HEK293 (cell line): ENCODE results near the gene MAML3.

Source experiments
- CTCF ChIA-PET: fragments of 350-600 bp; formaldehyde crosslinking; extraction: SDS; loops from one replicate; lab custom pipeline; 2021; ENCODE audit warnings: antibody characterized with exemption; lab: Yijun Ruan, JAX
- POLR2A ChIA-PET: fragments of 300-600 bp; formaldehyde crosslinking; extraction: SDS; loops from one replicate; lab custom pipeline; 2020; ENCODE audit warnings: antibody characterized with exemption, inconsistent platforms; lab: Yijun Ruan, JAX
- H3K27ac ChIP-seq: fragments of 200-500 bp; sonication (Bioruptor generic); 2 replicates; pipeline ENCODE4 v1.5.1; 2014; ENCODE audit warnings: low read depth, low read length, control low read depth, inconsistent platforms; ENCODE audit errors: extremely low read depth
- H3K36me3 ChIP-seq, 2 experiments: fragments of 200-500 bp in 1 of 2; sonication (Bioruptor generic) in 1 of 2; 1 replicate in 1 of 2; 2 replicates in 1 of 2; pipeline ENCODE4 v1.5.1; 2014 to 2017; ENCODE audit warnings: inconsistent platforms in 2 of 2, low read length in 2 of 2; ENCODE audit not compliant: control insufficient read depth in 2 of 2, insufficient read depth in 1 of 2
- H3K4me1 ChIP-seq: fragments of 200-500 bp; sonication (Bioruptor generic); 2 replicates; pipeline ENCODE4 v1.5.1; 2014; ENCODE audit warnings: mild to moderate bottlenecking, low read length, inconsistent platforms; ENCODE audit not compliant: control insufficient read depth, insufficient read depth
- H3K4me3 ChIP-seq: 2 replicates; pipeline ENCODE4 v1.5.1; 2011; ENCODE audit warnings: low read depth, mild to moderate bottlenecking, control low read depth, low read length, moderate library complexity
- H3K9me3 ChIP-seq: fragments of 200-500 bp; sonication (Bioruptor generic); 2 replicates; pipeline ENCODE4 v1.5.1; 2014; ENCODE audit warnings: low read depth, low read length, inconsistent platforms; ENCODE audit not compliant: control insufficient read depth, insufficient read depth
- EGR2 ChIP-seq: fragments of 450-650 bp; formaldehyde crosslinking; IDR thresholded peaks from 2 replicates; pipeline ENCODE4 v1.5.1; 2016; ENCODE audit warnings: low read depth, missing biosample characterization, missing genetic modification characterization
- GLI4 ChIP-seq: fragments of 450-650 bp; formaldehyde crosslinking; IDR thresholded peaks from 2 replicates; pipeline ENCODE4 v1.5.1; 2016; ENCODE audit warnings: missing biosample characterization, missing genetic modification characterization
- MEIS1 ChIP-seq: sonication (generic); formaldehyde crosslinking; IDR thresholded peaks from 2 replicates; pipeline ENCODE4 v1.8.1; 2022; ENCODE audit warnings: missing genetic modification reagents, mild to moderate bottlenecking, borderline replicate concordance
- OSR2 ChIP-seq: fragments of 450-650 bp; formaldehyde crosslinking; IDR thresholded peaks from 2 replicates; pipeline ENCODE4 v1.5.1; 2016; ENCODE audit warnings: missing biosample characterization, missing genetic modification characterization
- SCRT2 ChIP-seq: fragments of 450-650 bp; formaldehyde crosslinking; IDR thresholded peaks from 2 replicates; pipeline ENCODE4 v1.5.1; 2016; ENCODE audit warnings: missing biosample characterization, missing genetic modification characterization
- WT1 ChIP-seq: fragments of 450-650 bp; formaldehyde crosslinking; IDR thresholded peaks from 2 replicates; pipeline ENCODE4 v1.5.1; 2016; ENCODE audit warnings: missing biosample characterization, missing genetic modification characterization
- ZBTB17 ChIP-seq: fragments of 450-650 bp; formaldehyde crosslinking; IDR thresholded peaks from 2 replicates; pipeline ENCODE4 v1.5.1; 2016; ENCODE audit warnings: missing biosample characterization, missing genetic modification characterization
- ZFHX2 ChIP-seq: fragments of 450-650 bp; formaldehyde crosslinking; conservative IDR thresholded peaks from 2 replicates; pipeline ENCODE4 v1.5.1; 2016; ENCODE audit warnings: missing biosample characterization, missing genetic modification characterization
- ZFP69B ChIP-seq: fragments of 450-650 bp; formaldehyde crosslinking; IDR thresholded peaks from 2 replicates; pipeline ENCODE4 v1.5.1; 2016; ENCODE audit warnings: missing biosample characterization, missing genetic modification characterization
- ZNF175 ChIP-seq: fragments of 450-650 bp; formaldehyde crosslinking; IDR thresholded peaks from 2 replicates; pipeline ENCODE4 v1.5.1; 2016; ENCODE audit warnings: missing biosample characterization, missing genetic modification characterization
- ZNF19 ChIP-seq: fragments of 450-650 bp; formaldehyde crosslinking; IDR thresholded peaks from 2 replicates; pipeline ENCODE4; 2016; ENCODE audit warnings: missing biosample characterization, missing genetic modification characterization, low read depth
- ZNF23 ChIP-seq: fragments of 450-650 bp; formaldehyde crosslinking; IDR thresholded peaks from 2 replicates; pipeline ENCODE4 v1.5.1; 2016; ENCODE audit warnings: missing biosample characterization, missing genetic modification characterization, borderline replicate concordance
- ZNF24 ChIP-seq: fragments of 450-650 bp; formaldehyde crosslinking; IDR thresholded peaks from 2 replicates; pipeline ENCODE4 v1.5.1; 2016; ENCODE audit warnings: missing biosample characterization, missing genetic modification characterization
- ZNF302 ChIP-seq: fragments of 450-650 bp; formaldehyde crosslinking; IDR thresholded peaks from 2 replicates; pipeline ENCODE4 v1.5.1; 2016; ENCODE audit warnings: missing biosample characterization, missing genetic modification characterization, low read depth
- ZNF335 ChIP-seq: fragments of 450-650 bp; formaldehyde crosslinking; conservative IDR thresholded peaks from 2 replicates; pipeline ENCODE4 v1.5.1; 2016; ENCODE audit warnings: missing biosample characterization, missing genetic modification characterization
- ZNF548 ChIP-seq: fragments of 450-650 bp; formaldehyde crosslinking; IDR thresholded peaks from 2 replicates; pipeline ENCODE4 v1.5.1; 2016; ENCODE audit warnings: missing biosample characterization, missing genetic modification characterization
- ZNF558 ChIP-seq: fragments of 450-650 bp; formaldehyde crosslinking; IDR thresholded peaks from 2 replicates; pipeline ENCODE4 v1.5.1; 2016; ENCODE audit warnings: missing biosample characterization, missing genetic modification characterization
- ZNF600 ChIP-seq: fragments of 450-650 bp; formaldehyde crosslinking; IDR thresholded peaks from 2 replicates; pipeline ENCODE4 v1.5.1; 2016; ENCODE audit warnings: missing biosample characterization, missing genetic modification characterization
- ZNF660 ChIP-seq: fragments of 450-650 bp; IDR thresholded peaks from 2 replicates; pipeline ENCODE4 v1.5.1; 2018; ENCODE audit warnings: missing biosample characterization, mild to moderate bottlenecking, missing genetic modification characterization
- ZNF677 ChIP-seq: fragments of 450-650 bp; IDR thresholded peaks from 2 replicates; pipeline ENCODE4 v1.5.0; 2018; ENCODE audit warnings: missing biosample characterization, mild to moderate bottlenecking, missing genetic modification characterization, moderate library complexity
- ZNF777 ChIP-seq: fragments of 450-650 bp; formaldehyde crosslinking; IDR thresholded peaks from 2 replicates; pipeline ENCODE4 v1.5.1; 2017; ENCODE audit warnings: missing biosample characterization, missing genetic modification characterization, borderline replicate concordance
- ZNF843 ChIP-seq: fragments of 450-650 bp; formaldehyde crosslinking; IDR thresholded peaks from 2 replicates; pipeline ENCODE4 v1.5.1; 2016; ENCODE audit warnings: missing biosample characterization, missing genetic modification characterization
- TF ChIP-seq, protein P1 (sequence below): fragments of 450-650 bp; formaldehyde crosslinking; IDR thresholded peaks from 2 replicates; pipeline ENCODE4 v1.5.1; 2016; ENCODE audit warnings: missing biosample characterization, missing genetic modification characterization
- TF ChIP-seq, protein P2 (sequence below): fragments of 450-650 bp; formaldehyde crosslinking; IDR thresholded peaks from 2 replicates; pipeline ENCODE4 v1.5.1; 2016; ENCODE audit warnings: missing biosample characterization, missing genetic modification characterization
- TF ChIP-seq, protein P3 (sequence below): fragments of 450-650 bp; formaldehyde crosslinking; IDR thresholded peaks from 2 replicates; pipeline ENCODE4 v1.5.1; 2017; ENCODE audit warnings: missing biosample characterization, missing genetic modification characterization

Gene MAML3

DNA sequence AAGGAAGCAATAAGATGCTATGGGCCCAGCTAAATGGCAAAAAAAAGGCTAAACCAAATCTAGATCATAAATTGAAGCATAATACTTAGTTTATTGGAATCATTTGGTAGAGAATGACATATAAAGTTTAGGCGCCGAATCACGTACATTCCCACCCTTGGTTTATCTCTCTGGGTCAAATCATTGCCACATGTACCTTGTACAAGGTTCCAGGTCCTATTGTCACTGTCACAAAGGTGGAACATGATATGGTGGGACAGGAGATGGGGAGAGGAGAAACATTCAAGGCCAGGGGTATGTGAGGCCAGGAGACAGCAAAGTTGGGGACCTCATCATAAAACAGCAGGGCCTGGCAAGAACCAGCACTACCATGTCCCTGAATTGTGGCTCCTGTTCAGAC lies 13.4 kb downstream of the MAML3 start (continued):
- TF ChIP-seq ZNF660 (tag by site-specific recombination) (no peak), ZNF175 (tag by site-specific recombination) (no peak), GLI4 (tag by site-specific recombination) (no peak)
- TF ChIP-seq, protein P1, sequence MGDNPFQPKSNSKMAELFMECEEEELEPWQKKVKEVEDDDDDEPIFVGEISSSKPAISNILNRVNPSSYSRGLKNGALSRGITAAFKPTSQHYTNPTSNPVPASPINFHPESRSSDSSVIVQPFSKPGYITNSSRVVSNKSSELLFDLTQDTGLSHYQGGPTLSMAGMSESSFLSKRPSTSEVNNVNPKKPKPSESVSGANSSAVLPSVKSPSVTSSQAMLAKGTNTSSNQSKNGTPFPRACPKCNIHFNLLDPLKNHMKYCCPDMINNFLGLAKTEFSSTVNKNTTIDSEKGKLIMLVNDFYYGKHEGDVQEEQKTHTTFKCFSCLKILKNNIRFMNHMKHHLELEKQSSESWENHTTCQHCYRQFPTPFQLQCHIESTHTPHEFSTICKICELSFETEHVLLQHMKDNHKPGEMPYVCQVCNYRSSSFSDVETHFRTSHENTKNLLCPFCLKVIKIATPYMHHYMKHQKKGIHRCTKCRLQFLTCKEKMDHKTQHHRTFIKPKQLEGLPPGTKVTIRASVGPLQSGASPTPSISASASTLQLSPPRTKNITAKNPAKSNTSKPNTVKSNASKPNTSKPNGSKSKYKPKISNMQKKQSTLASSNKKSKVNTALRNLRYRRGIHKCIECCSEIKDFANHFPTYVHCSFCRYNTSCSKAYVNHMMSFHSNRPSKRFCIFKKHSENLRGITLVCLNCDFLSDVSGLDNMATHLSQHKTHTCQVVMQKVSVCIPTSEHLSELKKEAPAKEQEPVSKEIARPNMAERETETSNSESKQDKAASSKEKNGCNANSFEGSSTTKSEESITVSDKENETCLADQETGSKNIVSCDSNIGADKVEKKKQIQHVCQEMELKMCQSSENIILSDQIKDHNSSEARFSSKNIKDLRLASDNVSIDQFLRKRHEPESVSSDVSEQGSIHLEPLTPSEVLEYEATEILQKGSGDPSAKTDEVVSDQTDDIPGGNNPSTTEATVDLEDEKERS (tag by site-specific recombination): no peak

DNA sequence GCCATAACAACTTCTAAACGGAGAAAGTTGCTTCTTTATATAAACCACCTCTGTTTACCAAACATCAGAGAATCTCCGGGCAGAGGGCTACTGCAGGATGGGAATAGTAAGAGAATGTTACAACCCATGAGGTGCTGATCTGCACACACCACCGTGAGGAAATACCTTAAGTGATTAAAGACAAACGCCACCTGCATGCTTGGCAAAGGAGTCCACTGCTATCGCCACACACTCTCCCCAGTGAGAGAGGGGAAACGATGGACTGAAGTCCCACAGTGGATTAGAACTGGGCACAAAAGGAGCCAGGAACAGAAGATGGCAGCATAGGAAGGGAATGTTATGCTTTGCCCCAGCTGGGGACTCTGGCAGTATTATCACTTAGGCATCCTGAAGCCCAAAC lies 15.6 kb downstream of the MAML3 start:
- Histone ChIP-seq H3K9me3 (no peaks in the 10 kb centered on the region), H3K4me1 (0 out of 2 replicates have a peak, but pooled peaks cover 10% of the 10 kb centered on the region), H3K36me3 (no peaks in the 10 kb centered on the region), H3K4me3 (no peak overlapping the region), H3K27ac (no peak overlapping the region)
- ChIA-PET POLR2A (no interaction called here), CTCF (no interaction called here)
- TF ChIP-seq ZNF600 (tag by site-specific recombination): peak; percentile 59; the same call in 1 of the 2 replicates
- TF ChIP-seq ZNF23 (tag by site-specific recombination): no peak
- TF ChIP-seq ZNF19 (tag by site-specific recombination): no peak
- no peak for TF ChIP-seq ZNF302 (tag by site-specific recombination)
- TF ChIP-seq MEIS1 (CRISPR knock-in tag): no peak
- TF ChIP-seq, all 188 proteins: peak for 1

DNA sequence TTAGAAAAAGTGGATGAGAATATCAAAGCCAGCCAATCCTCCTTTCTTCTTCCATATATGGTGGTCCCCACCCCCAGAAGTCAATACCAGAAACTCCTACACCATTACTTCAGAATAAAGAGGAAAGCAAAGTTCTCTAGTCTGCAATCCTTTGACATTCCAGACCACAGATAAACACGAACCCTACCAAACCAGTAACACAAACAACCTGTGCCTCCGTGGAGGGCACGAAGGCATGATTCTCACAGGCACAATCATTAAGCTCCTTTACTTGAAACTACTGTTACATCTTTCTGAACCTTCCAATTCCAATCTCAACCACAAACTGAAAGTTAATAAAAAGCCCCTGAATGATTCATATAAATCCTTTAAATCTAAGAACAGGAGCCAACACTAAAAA lies 16.3 kb downstream of the MAML3 start:
- ChIA-PET POLR2A (no interaction called here), CTCF (no interaction called here)
- Histone ChIP-seq H3K9me3 (no peaks in the 10 kb centered on the region), H3K4me1 (0 out of 2 replicates have a peak, but pooled peaks cover 10% of the 10 kb centered on the region), H3K27ac (no peak overlapping the region), H3K36me3 (no peaks in the 10 kb centered on the region), H3K4me3 (no peak overlapping the region)
- TF ChIP-seq ZNF843 (tag by site-specific recombination) (no peak), ZNF548 (tag by site-specific recombination) (no peak), ZNF24 (tag by site-specific recombination) (0 out of 2 replicates have a peak, but pooled peaks have one; percentile 18), ZNF677 (tag by site-specific recombination) (no peak), ZFHX2 (peak; percentile 54), ZBTB17 (peak; percentile 93), ZFP69B (0 out of 2 replicates have a peak, but pooled peaks have one; percentile 33), ZNF558 (no peak), ZNF777 (tag by site-specific recombination) (no peak), ZNF335 (tag by site-specific recombination) (peak; percentile 38; the same call in 1 of the 2 replicates), OSR2 (0 out of 2 replicates have a peak, but pooled peaks have one; percentile 6), EGR2 (tag by site-specific recombination) (0 out of 2 replicates have a peak, but pooled peaks have one; percentile 15), SCRT2 (tag by site-specific recombination) (no peak), ZNF600 (tag by site-specific recombination) (peak; percentile 90), WT1 (tag by site-specific recombination) (no peak)
- TF ChIP-seq, protein P2, sequence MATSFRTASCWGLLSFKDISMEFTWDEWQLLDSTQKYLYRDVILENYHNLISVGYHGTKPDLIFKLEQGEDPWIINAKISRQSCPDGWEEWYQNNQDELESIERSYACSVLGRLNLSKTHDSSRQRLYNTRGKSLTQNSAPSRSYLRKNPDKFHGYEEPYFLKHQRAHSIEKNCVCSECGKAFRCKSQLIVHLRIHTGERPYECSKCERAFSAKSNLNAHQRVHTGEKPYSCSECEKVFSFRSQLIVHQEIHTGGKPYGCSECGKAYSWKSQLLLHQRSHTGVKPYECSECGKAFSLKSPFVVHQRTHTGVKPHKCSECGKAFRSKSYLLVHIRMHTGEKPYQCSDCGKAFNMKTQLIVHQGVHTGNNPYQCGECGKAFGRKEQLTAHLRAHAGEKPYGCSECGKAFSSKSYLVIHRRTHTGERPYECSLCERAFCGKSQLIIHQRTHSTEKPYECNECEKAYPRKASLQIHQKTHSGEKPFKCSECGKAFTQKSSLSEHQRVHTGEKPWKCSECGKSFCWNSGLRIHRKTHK (tag by site-specific recombination): no peak
- TF ChIP-seq, protein P3, sequence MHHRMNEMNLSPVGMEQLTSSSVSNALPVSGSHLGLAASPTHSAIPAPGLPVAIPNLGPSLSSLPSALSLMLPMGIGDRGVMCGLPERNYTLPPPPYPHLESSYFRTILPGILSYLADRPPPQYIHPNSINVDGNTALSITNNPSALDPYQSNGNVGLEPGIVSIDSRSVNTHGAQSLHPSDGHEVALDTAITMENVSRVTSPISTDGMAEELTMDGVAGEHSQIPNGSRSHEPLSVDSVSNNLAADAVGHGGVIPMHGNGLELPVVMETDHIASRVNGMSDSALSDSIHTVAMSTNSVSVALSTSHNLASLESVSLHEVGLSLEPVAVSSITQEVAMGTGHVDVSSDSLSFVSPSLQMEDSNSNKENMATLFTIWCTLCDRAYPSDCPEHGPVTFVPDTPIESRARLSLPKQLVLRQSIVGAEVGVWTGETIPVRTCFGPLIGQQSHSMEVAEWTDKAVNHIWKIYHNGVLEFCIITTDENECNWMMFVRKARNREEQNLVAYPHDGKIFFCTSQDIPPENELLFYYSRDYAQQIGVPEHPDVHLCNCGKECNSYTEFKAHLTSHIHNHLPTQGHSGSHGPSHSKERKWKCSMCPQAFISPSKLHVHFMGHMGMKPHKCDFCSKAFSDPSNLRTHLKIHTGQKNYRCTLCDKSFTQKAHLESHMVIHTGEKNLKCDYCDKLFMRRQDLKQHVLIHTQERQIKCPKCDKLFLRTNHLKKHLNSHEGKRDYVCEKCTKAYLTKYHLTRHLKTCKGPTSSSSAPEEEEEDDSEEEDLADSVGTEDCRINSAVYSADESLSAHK: 0 out of 2 replicates have a peak, but pooled peaks have one; percentile 45
